GM12872 (cell line): ENCODE data around the gene HSP90AA1.

Experiments
- TF ChIP-seq, protein P1 (sequence below): IDR thresholded peaks from 3 replicates; pipeline ENCODE4 v1.5.1; 2011; ENCODE audit warnings: low read depth, mild to moderate bottlenecking, low read length, moderate library complexity; ENCODE audit not compliant: insufficient read depth

The HSP90AA1 gene

DNA sequence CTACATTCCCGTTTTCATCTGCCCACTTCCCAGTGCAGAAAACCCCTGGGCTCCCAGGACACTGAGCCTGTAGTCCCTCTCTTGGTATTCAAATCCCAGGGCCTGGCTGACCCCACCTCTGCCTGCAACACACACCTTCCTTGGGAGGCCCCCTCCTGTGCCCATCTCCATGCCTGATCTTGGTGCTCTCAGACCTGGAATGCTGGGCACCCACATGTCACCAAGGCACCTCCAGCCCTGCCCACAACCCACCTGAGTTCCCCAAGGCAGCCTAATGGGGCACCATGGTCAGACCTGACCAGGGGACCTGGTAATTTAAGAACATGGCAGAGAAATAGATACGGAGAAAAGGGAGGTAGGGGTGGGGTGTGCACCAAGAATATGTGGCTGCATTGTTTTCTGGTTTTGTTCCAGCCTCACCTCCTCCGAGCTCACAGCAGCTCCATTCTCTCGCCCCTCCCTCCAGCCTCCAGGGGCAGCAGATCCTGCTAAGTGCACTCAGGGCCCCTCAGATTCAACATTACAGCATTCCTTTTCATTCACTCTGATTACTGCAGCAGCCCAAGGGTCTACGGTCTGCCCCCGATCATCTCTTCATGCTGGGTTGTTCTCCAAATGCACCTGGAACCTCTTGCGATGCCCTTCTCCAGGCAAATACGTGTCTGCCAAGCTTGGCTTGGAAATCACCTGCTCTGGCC is 9.2 kb upstream of the HSP90AA1 start:
- TF ChIP-seq, protein P1, sequence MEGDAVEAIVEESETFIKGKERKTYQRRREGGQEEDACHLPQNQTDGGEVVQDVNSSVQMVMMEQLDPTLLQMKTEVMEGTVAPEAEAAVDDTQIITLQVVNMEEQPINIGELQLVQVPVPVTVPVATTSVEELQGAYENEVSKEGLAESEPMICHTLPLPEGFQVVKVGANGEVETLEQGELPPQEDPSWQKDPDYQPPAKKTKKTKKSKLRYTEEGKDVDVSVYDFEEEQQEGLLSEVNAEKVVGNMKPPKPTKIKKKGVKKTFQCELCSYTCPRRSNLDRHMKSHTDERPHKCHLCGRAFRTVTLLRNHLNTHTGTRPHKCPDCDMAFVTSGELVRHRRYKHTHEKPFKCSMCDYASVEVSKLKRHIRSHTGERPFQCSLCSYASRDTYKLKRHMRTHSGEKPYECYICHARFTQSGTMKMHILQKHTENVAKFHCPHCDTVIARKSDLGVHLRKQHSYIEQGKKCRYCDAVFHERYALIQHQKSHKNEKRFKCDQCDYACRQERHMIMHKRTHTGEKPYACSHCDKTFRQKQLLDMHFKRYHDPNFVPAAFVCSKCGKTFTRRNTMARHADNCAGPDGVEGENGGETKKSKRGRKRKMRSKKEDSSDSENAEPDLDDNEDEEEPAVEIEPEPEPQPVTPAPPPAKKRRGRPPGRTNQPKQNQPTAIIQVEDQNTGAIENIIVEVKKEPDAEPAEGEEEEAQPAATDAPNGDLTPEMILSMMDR, result no peak

DNA sequence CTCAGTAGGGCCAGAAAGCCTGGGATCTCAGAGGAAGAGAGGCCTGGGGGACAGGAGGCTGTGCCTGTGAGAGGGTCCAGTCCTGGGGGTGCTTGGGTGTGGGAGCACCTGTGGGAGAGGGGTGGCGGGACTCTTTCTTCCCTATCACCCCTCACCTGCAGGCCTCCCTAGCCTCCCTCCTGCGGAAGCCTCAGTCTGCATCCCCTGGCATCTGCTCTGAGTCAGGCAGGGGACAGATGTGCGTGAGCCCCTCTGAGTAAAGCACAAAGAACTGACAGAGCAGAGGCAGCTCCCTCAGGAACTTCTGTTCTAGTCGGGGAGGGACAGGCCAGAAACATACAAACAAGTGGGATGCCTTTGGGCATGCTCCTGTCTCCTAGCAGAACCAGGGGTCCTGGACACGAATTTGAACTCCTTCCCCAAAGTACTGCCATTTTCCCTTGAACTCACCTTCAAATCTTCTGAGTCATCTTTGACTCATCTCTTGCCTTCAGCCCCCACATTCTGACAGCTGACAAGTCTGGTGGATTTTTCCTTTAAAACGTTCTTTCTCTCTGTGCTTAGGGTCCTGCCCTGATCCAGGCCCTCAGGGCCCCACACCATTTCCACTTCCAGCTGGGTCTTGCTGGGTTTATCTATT is 8.5 kb upstream of the HSP90AA1 start:
- TF ChIP-seq, protein P1, result no peak

DNA sequence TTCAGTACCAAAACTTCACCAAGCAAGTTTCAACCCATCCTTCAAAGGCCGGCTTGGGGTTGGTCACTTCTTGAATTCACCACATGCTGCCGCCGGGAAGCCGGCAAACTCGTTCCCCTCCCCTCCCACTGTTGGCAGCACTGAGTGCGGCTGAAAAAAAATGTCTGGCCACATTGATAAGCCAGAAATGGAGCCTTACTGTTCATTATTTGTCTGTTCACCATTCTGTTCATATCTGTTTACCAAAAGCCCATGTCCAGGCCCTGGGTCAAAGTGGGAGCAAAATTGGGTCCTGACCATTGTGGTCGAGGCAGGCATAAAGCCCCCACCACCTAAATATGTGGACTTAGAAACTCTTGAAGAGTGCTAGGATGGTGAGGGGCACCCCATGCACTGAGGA is 7.3 kb upstream of the HSP90AA1 start:
- TF ChIP-seq, protein P1, result no peak

- TF ChIP-seq, protein P1, result no peak
These were observed 6.0 kb upstream of the HSP90AA1 start for GRCh38 chr14:102092806-102093205.

DNA sequence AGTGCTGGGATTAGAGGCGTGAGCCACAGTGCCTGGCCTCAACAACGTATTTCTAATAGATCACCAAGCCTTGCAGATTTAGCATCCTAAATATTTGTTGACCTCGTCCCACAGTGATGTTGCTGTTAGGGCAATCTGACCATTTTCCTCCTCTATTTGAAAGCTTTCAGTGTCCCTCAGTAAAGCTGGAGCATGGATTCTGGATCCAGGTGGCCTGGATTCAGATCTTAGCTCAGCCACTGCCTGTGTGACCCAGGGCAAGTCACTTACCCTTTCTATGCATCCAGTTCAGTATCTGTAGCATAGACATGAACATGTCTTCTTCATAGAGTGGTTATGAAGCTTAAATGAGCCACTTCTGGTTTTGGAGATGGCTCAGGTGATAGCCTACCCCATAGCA is 3.9 kb upstream of the HSP90AA1 start:
- TF ChIP-seq, protein P1, result no peak

DNA sequence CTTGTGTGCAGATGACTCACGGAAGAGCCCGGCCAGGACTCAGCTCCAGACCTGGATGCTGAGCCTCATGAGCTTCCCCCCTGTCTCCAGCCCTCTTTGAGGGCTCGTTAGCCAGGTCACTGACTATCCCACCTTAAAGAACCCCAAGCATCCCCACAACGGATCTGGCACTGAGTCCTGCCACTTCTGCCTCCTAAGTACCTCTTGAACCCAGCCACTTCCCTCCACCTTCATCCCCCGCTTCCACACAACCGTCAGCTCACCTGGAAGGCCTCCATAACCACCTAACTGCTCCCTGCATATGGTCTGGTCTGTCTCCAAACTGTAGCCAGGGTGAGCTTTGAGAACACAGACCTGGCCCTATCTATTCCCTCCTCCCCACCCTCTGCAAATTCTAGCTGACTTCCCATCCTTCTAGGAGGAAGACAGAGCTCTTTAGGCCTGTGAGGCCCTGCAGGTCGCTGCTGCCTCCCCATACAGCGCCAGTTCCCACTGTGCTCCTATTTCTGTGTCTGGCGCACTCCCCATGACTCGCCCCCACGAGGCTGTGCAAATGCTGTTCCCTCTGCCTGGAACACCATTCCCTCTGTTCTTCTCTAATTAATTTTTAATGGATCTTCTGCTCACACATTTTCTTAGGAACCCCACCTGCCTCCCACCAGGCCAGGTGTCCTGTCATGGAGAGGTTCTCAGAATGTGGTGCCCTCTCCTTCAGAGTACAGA is 2.9 kb upstream of the HSP90AA1 start:
- TF ChIP-seq, protein P1, result no peak

GRCh38 chr14:102088012-102088792 is 1.4 kb upstream of the HSP90AA1 start:
- TF ChIP-seq, protein P1, result no peak
